HEK293 (cell line): ENCODE results near the gene FASTK.
A peak's percentile ranks its signal among the peaks of the same experiment; 100 is the strongest.

Experiments
- CTCF ChIA-PET: fragments of 350-600 bp; formaldehyde crosslinking; extraction: SDS; loops from one replicate; lab custom pipeline; 2021; ENCODE audit warnings: antibody characterized with exemption; lab: Yijun Ruan, JAX
- POLR2A ChIA-PET: fragments of 300-600 bp; formaldehyde crosslinking; extraction: SDS; loops from one replicate; lab custom pipeline; 2020; ENCODE audit warnings: antibody characterized with exemption, inconsistent platforms; lab: Yijun Ruan, JAX
- H3K27ac ChIP-seq: fragments of 200-500 bp; sonication (Bioruptor generic); 2 replicates; pipeline ENCODE4 v1.5.1; 2014; ENCODE audit warnings: low read depth, low read length, control low read depth, inconsistent platforms; ENCODE audit errors: extremely low read depth
- H3K36me3 ChIP-seq, 2 experiments: fragments of 200-500 bp in 1 of 2; sonication (Bioruptor generic) in 1 of 2; 1 replicate in 1 of 2; 2 replicates in 1 of 2; pipeline ENCODE4 v1.5.1; 2014 to 2017; ENCODE audit warnings: inconsistent platforms in 2 of 2, low read length in 2 of 2; ENCODE audit not compliant: control insufficient read depth in 2 of 2, insufficient read depth in 1 of 2
- H3K4me1 ChIP-seq: fragments of 200-500 bp; sonication (Bioruptor generic); 2 replicates; pipeline ENCODE4 v1.5.1; 2014; ENCODE audit warnings: mild to moderate bottlenecking, low read length, inconsistent platforms; ENCODE audit not compliant: control insufficient read depth, insufficient read depth
- H3K4me3 ChIP-seq: 2 replicates; pipeline ENCODE4 v1.5.1; 2011; ENCODE audit warnings: low read depth, mild to moderate bottlenecking, control low read depth, low read length, moderate library complexity
- H3K9me3 ChIP-seq: fragments of 200-500 bp; sonication (Bioruptor generic); 2 replicates; pipeline ENCODE4 v1.5.1; 2014; ENCODE audit warnings: low read depth, low read length, inconsistent platforms; ENCODE audit not compliant: control insufficient read depth, insufficient read depth
- GLI2 ChIP-seq: fragments of 450-650 bp; formaldehyde crosslinking; IDR thresholded peaks from 2 replicates; pipeline ENCODE4; 2017; ENCODE audit warnings: missing biosample characterization, missing genetic modification characterization, low read depth, borderline replicate concordance
- GLIS2 ChIP-seq: fragments of 450-650 bp; formaldehyde crosslinking; IDR thresholded peaks from 2 replicates; pipeline ENCODE4 v1.5.1; 2016; ENCODE audit warnings: missing biosample characterization, missing genetic modification characterization
- HOXC10 ChIP-seq: sonication (generic); formaldehyde crosslinking; IDR thresholded peaks from 2 replicates; pipeline ENCODE4 v1.8.1; 2023; ENCODE audit warnings: mild to moderate bottlenecking, missing genetic modification reagents
- KLF10 ChIP-seq: fragments of 450-650 bp; IDR thresholded peaks from 2 replicates; pipeline ENCODE4 v1.5.1; 2018; ENCODE audit warnings: missing biosample characterization, mild to moderate bottlenecking, missing genetic modification characterization
- KLF16 ChIP-seq: fragments of 450-650 bp; formaldehyde crosslinking; IDR thresholded peaks from 2 replicates; pipeline ENCODE4 v1.5.1; 2017; ENCODE audit warnings: missing biosample characterization, missing genetic modification characterization
- ZBTB17 ChIP-seq: fragments of 450-650 bp; formaldehyde crosslinking; IDR thresholded peaks from 2 replicates; pipeline ENCODE4 v1.5.1; 2016; ENCODE audit warnings: missing biosample characterization, missing genetic modification characterization
- ZBTB20 ChIP-seq: fragments of 450-650 bp; formaldehyde crosslinking; IDR thresholded peaks from 2 replicates; pipeline ENCODE4 v1.5.1; 2016; ENCODE audit warnings: missing biosample characterization, missing genetic modification characterization
- ZBTB48 ChIP-seq: fragments of 450-650 bp; formaldehyde crosslinking; IDR thresholded peaks from 2 replicates; pipeline ENCODE4 v1.5.1; 2016; ENCODE audit warnings: missing biosample characterization, missing genetic modification characterization
- ZBTB8A ChIP-seq: fragments of 450-650 bp; formaldehyde crosslinking; IDR thresholded peaks from 2 replicates; pipeline ENCODE4 v1.5.1; 2016; ENCODE audit warnings: missing biosample characterization, missing genetic modification characterization
- ZEB2 ChIP-seq: fragments of 450-650 bp; formaldehyde crosslinking; IDR thresholded peaks from 2 replicates; pipeline ENCODE4 v1.5.1; 2016; ENCODE audit warnings: missing biosample characterization, missing genetic modification characterization
- ZFP3 ChIP-seq: fragments of 450-650 bp; formaldehyde crosslinking; IDR thresholded peaks from 2 replicates; pipeline ENCODE4 v1.5.1; 2016; ENCODE audit warnings: low read depth, missing biosample characterization, missing genetic modification characterization
- ZNF114 ChIP-seq: fragments of 450-650 bp; formaldehyde crosslinking; IDR thresholded peaks from 2 replicates; pipeline ENCODE4 v1.5.0; 2017; ENCODE audit warnings: missing biosample characterization, missing genetic modification characterization
- ZNF157 ChIP-seq: fragments of 450-650 bp; formaldehyde crosslinking; IDR thresholded peaks from 2 replicates; pipeline ENCODE4 v1.5.1; 2016; ENCODE audit warnings: missing biosample characterization, missing genetic modification characterization
- ZNF175 ChIP-seq: fragments of 450-650 bp; formaldehyde crosslinking; IDR thresholded peaks from 2 replicates; pipeline ENCODE4 v1.5.1; 2016; ENCODE audit warnings: missing biosample characterization, missing genetic modification characterization
- ZNF24 ChIP-seq: fragments of 450-650 bp; formaldehyde crosslinking; IDR thresholded peaks from 2 replicates; pipeline ENCODE4 v1.5.1; 2016; ENCODE audit warnings: missing biosample characterization, missing genetic modification characterization
- ZNF302 ChIP-seq: fragments of 450-650 bp; formaldehyde crosslinking; IDR thresholded peaks from 2 replicates; pipeline ENCODE4 v1.5.1; 2016; ENCODE audit warnings: missing biosample characterization, missing genetic modification characterization, low read depth
- ZNF324 ChIP-seq: fragments of 450-650 bp; formaldehyde crosslinking; IDR thresholded peaks from 2 replicates; pipeline ENCODE4 v1.5.1; 2016; ENCODE audit warnings: missing biosample characterization, missing genetic modification characterization
- ZNF423 ChIP-seq: fragments of 450-650 bp; formaldehyde crosslinking; IDR thresholded peaks from 2 replicates; pipeline ENCODE4 v1.5.1; 2016; ENCODE audit warnings: missing biosample characterization, missing genetic modification characterization
- ZNF473 ChIP-seq: fragments of 450-650 bp; formaldehyde crosslinking; IDR thresholded peaks from 2 replicates; pipeline ENCODE4 v1.5.1; 2017; ENCODE audit warnings: missing biosample characterization, missing genetic modification characterization
- ZNF510 ChIP-seq: fragments of 450-650 bp; formaldehyde crosslinking; IDR thresholded peaks from 2 replicates; pipeline ENCODE4 v1.5.1; 2018; ENCODE audit warnings: mild to moderate bottlenecking, missing genetic modification characterization, missing biosample characterization; ENCODE audit not compliant: insufficient replicate concordance
- ZNF530 ChIP-seq: fragments of 450-650 bp; formaldehyde crosslinking; IDR thresholded peaks from 2 replicates; pipeline ENCODE4 v1.5.1; 2016; ENCODE audit warnings: low read depth, missing biosample characterization, missing genetic modification characterization
- ZNF548 ChIP-seq: fragments of 450-650 bp; formaldehyde crosslinking; IDR thresholded peaks from 2 replicates; pipeline ENCODE4 v1.5.1; 2016; ENCODE audit warnings: missing biosample characterization, missing genetic modification characterization
- ZNF555 ChIP-seq: fragments of 450-650 bp; formaldehyde crosslinking; conservative IDR thresholded peaks from 2 replicates; pipeline ENCODE4 v1.5.1; 2017; ENCODE audit warnings: missing biosample characterization, mild to moderate bottlenecking, missing genetic modification characterization, inconsistent platforms
- ZNF561 ChIP-seq: fragments of 450-650 bp; IDR thresholded peaks from 2 replicates; pipeline ENCODE4 v1.5.1; 2018; ENCODE audit warnings: missing biosample characterization, missing genetic modification characterization, borderline replicate concordance
- ZNF624 ChIP-seq: fragments of 450-650 bp; formaldehyde crosslinking; IDR thresholded peaks from 2 replicates; pipeline ENCODE4 v1.5.1; 2017; ENCODE audit warnings: missing biosample characterization, missing genetic modification characterization
- ZNF670 ChIP-seq: fragments of 450-650 bp; formaldehyde crosslinking; IDR thresholded peaks from 2 replicates; pipeline ENCODE4 v1.5.1; 2016; ENCODE audit warnings: missing biosample characterization, missing genetic modification characterization, low read depth
- ZNF701 ChIP-seq: fragments of 450-650 bp; formaldehyde crosslinking; IDR thresholded peaks from 2 replicates; pipeline ENCODE4 v1.5.1; 2016; ENCODE audit warnings: missing biosample characterization, missing genetic modification characterization
- ZNF747 ChIP-seq: fragments of 450-650 bp; formaldehyde crosslinking; IDR thresholded peaks from 2 replicates; pipeline ENCODE4 v1.5.1; 2016; ENCODE audit warnings: missing biosample characterization, missing genetic modification characterization
- ZNF777 ChIP-seq: fragments of 450-650 bp; formaldehyde crosslinking; IDR thresholded peaks from 2 replicates; pipeline ENCODE4 v1.5.1; 2017; ENCODE audit warnings: missing biosample characterization, missing genetic modification characterization, borderline replicate concordance
- ZXDB ChIP-seq: fragments of 450-650 bp; formaldehyde crosslinking; IDR thresholded peaks from 2 replicates; pipeline ENCODE4 v1.5.1; 2016; ENCODE audit warnings: missing biosample characterization, missing genetic modification characterization
- TF ChIP-seq, protein P1 (sequence below): fragments of 450-650 bp; formaldehyde crosslinking; IDR thresholded peaks from 2 replicates; pipeline ENCODE4 v1.5.1; 2016; ENCODE audit warnings: missing biosample characterization, missing genetic modification characterization
- TF ChIP-seq, protein P2 (sequence below): fragments of 450-650 bp; formaldehyde crosslinking; IDR thresholded peaks from 2 replicates; pipeline ENCODE4 v1.5.1; 2017; ENCODE audit warnings: missing biosample characterization, missing genetic modification characterization

FASTK gene

DNA sequence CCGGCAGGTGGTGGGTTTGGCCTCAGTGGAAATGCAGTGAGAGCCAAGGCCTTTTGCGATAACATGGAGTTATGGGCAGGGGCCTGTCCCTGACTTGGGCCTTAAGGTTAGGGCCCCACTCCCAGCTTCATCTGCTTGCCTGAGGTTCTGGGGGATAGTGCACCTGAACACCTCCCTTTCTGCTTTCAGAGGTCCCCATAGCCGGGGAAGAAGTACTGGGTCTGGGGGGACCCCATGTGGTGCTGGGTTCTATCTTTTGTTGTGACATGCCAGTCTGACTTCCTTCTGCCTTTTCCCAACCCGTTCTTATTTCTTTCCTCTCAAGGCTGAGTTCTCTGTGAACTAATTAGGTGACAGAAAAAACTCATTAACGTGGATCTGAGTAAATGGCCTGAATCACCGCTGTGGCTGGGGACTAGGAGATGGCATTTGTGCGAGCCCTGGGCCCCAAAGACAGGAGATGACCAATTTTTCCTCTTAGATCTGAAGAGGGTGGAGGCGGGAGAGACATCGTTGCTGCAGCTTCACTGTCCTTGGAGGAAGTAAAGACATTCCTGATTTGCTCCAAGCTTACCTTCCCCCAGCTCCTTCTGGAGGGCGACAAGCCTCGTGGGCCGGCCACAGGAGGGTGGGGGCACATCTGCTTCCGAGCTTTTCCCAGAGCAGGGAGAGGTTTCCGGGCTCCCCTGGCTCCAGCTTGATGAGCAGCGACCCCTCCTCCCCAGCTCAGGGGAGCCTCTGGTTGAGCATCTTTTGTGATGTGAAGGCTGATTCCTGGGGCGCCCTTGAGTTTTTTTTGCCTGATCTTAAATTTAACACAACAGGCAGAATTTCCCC lies 7.6 kb upstream of the FASTK start (continued):
- TF ChIP-seq, protein P1, sequence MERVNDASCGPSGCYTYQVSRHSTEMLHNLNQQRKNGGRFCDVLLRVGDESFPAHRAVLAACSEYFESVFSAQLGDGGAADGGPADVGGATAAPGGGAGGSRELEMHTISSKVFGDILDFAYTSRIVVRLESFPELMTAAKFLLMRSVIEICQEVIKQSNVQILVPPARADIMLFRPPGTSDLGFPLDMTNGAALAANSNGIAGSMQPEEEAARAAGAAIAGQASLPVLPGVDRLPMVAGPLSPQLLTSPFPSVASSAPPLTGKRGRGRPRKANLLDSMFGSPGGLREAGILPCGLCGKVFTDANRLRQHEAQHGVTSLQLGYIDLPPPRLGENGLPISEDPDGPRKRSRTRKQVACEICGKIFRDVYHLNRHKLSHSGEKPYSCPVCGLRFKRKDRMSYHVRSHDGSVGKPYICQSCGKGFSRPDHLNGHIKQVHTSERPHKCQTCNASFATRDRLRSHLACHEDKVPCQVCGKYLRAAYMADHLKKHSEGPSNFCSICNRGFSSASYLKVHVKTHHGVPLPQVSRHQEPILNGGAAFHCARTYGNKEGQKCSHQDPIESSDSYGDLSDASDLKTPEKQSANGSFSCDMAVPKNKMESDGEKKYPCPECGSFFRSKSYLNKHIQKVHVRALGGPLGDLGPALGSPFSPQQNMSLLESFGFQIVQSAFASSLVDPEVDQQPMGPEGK (tag by site-specific recombination), result 0 out of 2 replicates have a peak, but pooled peaks have one; percentile 14
- TF ChIP-seq, protein P2, sequence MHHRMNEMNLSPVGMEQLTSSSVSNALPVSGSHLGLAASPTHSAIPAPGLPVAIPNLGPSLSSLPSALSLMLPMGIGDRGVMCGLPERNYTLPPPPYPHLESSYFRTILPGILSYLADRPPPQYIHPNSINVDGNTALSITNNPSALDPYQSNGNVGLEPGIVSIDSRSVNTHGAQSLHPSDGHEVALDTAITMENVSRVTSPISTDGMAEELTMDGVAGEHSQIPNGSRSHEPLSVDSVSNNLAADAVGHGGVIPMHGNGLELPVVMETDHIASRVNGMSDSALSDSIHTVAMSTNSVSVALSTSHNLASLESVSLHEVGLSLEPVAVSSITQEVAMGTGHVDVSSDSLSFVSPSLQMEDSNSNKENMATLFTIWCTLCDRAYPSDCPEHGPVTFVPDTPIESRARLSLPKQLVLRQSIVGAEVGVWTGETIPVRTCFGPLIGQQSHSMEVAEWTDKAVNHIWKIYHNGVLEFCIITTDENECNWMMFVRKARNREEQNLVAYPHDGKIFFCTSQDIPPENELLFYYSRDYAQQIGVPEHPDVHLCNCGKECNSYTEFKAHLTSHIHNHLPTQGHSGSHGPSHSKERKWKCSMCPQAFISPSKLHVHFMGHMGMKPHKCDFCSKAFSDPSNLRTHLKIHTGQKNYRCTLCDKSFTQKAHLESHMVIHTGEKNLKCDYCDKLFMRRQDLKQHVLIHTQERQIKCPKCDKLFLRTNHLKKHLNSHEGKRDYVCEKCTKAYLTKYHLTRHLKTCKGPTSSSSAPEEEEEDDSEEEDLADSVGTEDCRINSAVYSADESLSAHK (tag by site-specific recombination), result peak; percentile 43; the same call in 1 of the 2 replicates
- no peak for TF ChIP-seq ZNF777 (tag by site-specific recombination)
- TF ChIP-seq, all 188 proteins: peak for 5

DNA sequence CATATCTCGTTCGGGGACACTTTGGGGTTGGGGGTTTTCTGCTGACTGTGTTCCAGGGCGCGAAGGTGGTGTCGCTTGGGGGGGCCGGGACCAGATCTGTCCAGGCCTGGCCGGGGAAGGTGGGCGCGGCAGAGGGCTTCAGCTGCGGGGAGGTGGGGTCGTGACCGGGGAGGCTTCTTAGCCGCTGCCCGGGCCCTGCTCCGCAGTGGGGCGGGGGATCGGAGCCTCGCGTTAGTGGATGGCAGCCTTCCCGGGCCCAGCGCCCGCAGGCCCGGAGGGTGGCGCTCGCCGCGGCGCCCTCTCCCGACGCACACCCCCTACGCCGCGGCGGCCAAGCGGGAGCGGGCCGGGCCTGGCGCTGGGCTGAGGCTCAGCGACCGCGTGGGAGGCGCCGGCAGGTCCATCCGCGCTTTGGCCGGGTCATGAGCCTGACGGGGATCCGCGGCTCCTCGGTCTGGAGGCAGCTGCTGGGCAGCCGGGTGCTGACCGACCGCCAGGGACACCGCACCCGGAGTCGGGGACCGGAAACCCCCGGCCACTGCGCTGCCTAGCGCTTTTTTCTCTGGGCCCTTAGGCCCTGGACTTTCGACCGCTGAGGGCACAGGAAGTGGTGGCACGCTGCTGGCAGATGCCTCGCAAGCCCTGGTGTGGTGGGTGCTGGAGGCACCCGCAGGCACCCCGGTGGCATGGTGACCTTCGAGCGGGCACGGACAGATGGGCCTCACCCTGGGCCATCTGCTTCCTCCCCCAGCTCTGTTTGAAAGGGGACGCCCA lies 6.8 kb upstream of the FASTK start:
- CTCF ChIA-PET, result interaction anchor here (0.5 to 1.5 kb wide), 9 partner anchors 20 to 1316 kb away, joined by 3 to 8 read pairs (median 3); no protein-coding TSS in a partner anchor
- peak overlapping the region; percentile 82 for H3K27ac ChIP-seq
- POLR2A ChIA-PET, result interaction anchor here (0.6 to 1.8 kb wide), 4 partner anchors 9 to 179 kb away, joined by 3 to 7 read pairs (median 4); no protein-coding TSS in a partner anchor
- H3K36me3 ChIP-seq, result peaks cover 0 to 28% of the 10 kb centered on the region in 2 experiments; a peak in 1 of 3 replicates
- H3K4me1 ChIP-seq, result peaks cover 4% of the 10 kb centered on the region; the same call in 1 of the 2 replicates
- no peaks in the 10 kb centered on the region for H3K9me3 ChIP-seq
- peak overlapping the region; percentile 80 for H3K4me3 ChIP-seq
- peak; percentile 66; the same call in 1 of the 2 replicates for TF ChIP-seq KLF10
- no peak for TF ChIP-seq ZNF670 (tag by site-specific recombination)
- TF ChIP-seq GLI2 (tag by site-specific recombination), result no peak
- no peak for TF ChIP-seq ZNF302 (tag by site-specific recombination)
- peak; percentile 85 for TF ChIP-seq ZBTB17 (tag by site-specific recombination)
- TF ChIP-seq ZNF561 (tag by site-specific recombination), result 0 out of 2 replicates have a peak, but pooled peaks have one; percentile 30
- no peak for TF ChIP-seq ZNF555 (tag by site-specific recombination)
- TF ChIP-seq GLIS2 (tag by site-specific recombination), result peak; percentile 89
- TF ChIP-seq ZBTB48 (tag by site-specific recombination), result peak; percentile 83
- TF ChIP-seq HOXC10 (CRISPR knock-in tag), result no peak
- no peak for TF ChIP-seq ZNF157 (tag by site-specific recombination)
- TF ChIP-seq ZNF747 (tag by site-specific recombination), result no peak
- peak; percentile 42 for TF ChIP-seq KLF16
- TF ChIP-seq ZNF324 (tag by site-specific recombination), result 0 out of 2 replicates have a peak, but pooled peaks have one; percentile 4
- no peak; the same call in none of the 2 replicates for TF ChIP-seq ZBTB8A (tag by site-specific recombination)
- TF ChIP-seq ZNF24, result no peak
- TF ChIP-seq ZNF175 (tag by site-specific recombination), result no peak
- no peak for TF ChIP-seq ZNF530 (tag by site-specific recombination)
- no peak; the same call in 1 of the 2 replicates for TF ChIP-seq ZXDB (tag by site-specific recombination)
- no peak for TF ChIP-seq ZFP3 (tag by site-specific recombination)
- no peak for TF ChIP-seq ZNF114 (tag by site-specific recombination)
- 0 out of 2 replicates have a peak, but pooled peaks have one; percentile 43 for TF ChIP-seq ZNF423
- TF ChIP-seq ZNF510 (tag by site-specific recombination), result no peak
- TF ChIP-seq ZEB2 (tag by site-specific recombination), result peak; percentile 9
- peak; percentile 96; the same call in 1 of the 2 replicates for TF ChIP-seq ZBTB20 (tag by site-specific recombination)
- no peak for TF ChIP-seq ZNF548 (tag by site-specific recombination)
- TF ChIP-seq ZNF624 (tag by site-specific recombination), result no peak
- no peak for TF ChIP-seq ZNF701 (tag by site-specific recombination)
- no peak for TF ChIP-seq ZNF473 (tag by site-specific recombination)
